CD4-positive, alpha-beta memory T cell (primary cell): ENCODE data around the gene SATB2. TPM values are rescaled to one million over a fixed set of nuclear protein-coding genes. Genes with fewer than 3 reads are reported as not detected.

Source experiments
- CTCF ChIA-PET: fragments of 350-600 bp; sonication (Branson Sonifier 250); formaldehyde crosslinking; loops from one replicate; lab custom pipeline; 2021; ENCODE audit warnings: inconsistent platforms; ENCODE audit not compliant: partially characterized antibody; lab: Charles Lee
- POLR2A ChIA-PET: fragments of 350-600 bp; sonication (Branson Sonifier 250); formaldehyde crosslinking; loops from one replicate; lab custom pipeline; 2021; ENCODE audit not compliant: partially characterized antibody; lab: Charles Lee
- DNase-seq, 5 donors: peaks; one replicate each; pipeline versions ENCODE4 v3.0.0 to v3.0.0-alpha.2; 2020 to 2022; ENCODE audit warnings: mixed read lengths in 1 of 5
- H3K27ac ChIP-seq: one replicate; pipeline ENCODE4 v1.7.0; 2013; ENCODE audit warnings: low read depth, low read length
- H3K27me3 ChIP-seq: 2 replicates; pipeline ENCODE4 v1.7.0; 2013; ENCODE audit warnings: mild to moderate bottlenecking, low read length, moderate library complexity; ENCODE audit not compliant: insufficient read depth
- H3K36me3 ChIP-seq: 2 replicates; pipeline ENCODE4 v1.7.0; 2013; ENCODE audit warnings: mild to moderate bottlenecking, low read length, moderate library complexity; ENCODE audit not compliant: insufficient read depth
- H3K4me1 ChIP-seq: 2 replicates; pipeline ENCODE4 v1.7.0; 2013; ENCODE audit warnings: mild to moderate bottlenecking, low read length, moderate library complexity; ENCODE audit not compliant: insufficient read depth
- H3K4me3 ChIP-seq, 2 donors: one replicate each; pipeline ENCODE4 v1.7.0; 2013; ENCODE audit warnings: low read length in 2 of 2, mild to moderate bottlenecking in 1 of 2
- H3K9me3 ChIP-seq, 2 donors: one replicate each; pipeline ENCODE4 v1.7.0; 2013; ENCODE audit warnings: low read length in 2 of 2, control low read depth in 1 of 2; ENCODE audit not compliant: control insufficient read depth in 1 of 2
- H3K27ac Mint-ChIP-seq, 7 donors: one replicate each; pipeline ENCODE4 v1.8.0; 2020 to 2021; ENCODE audit warnings: mixed read lengths in 7 of 7, mild to moderate bottlenecking in 6 of 7, inconsistent platforms in 3 of 7, moderate library complexity in 3 of 7
- H3K27me3 Mint-ChIP-seq, 2 donors: one replicate each; pipeline ENCODE4 v1.8.0; 2020 to 2021; ENCODE audit warnings: mixed read lengths in 2 of 2
- H3K36me3 Mint-ChIP-seq, 2 donors: one replicate each; pipeline ENCODE4 v1.8.0; 2020 to 2021; ENCODE audit warnings: mixed read lengths in 2 of 2, inconsistent platforms in 1 of 2, mild to moderate bottlenecking in 1 of 2
- H3K4me1 Mint-ChIP-seq, 4 donors: one replicate each; pipeline ENCODE4 v1.8.0; 2020 to 2021; ENCODE audit warnings: mixed read lengths in 4 of 4, mild to moderate bottlenecking in 1 of 4
- H3K4me3 Mint-ChIP-seq, 8 donors: one replicate each; pipeline ENCODE4 v1.8.0; 2020 to 2021; ENCODE audit warnings: mixed read lengths in 8 of 8, mild to moderate bottlenecking in 7 of 8, moderate library complexity in 6 of 8, inconsistent platforms in 3 of 8
- H3K9me3 Mint-ChIP-seq, 8 donors: one replicate each; pipeline ENCODE4 v1.8.0; 2020 to 2021; ENCODE audit warnings: mixed read lengths in 8 of 8, mild to moderate bottlenecking in 5 of 8, inconsistent platforms in 3 of 8, moderate library complexity in 1 of 8
- intact Hi-C: fragments of 100-400 bp; cut with micrococcal nuclease; formaldehyde crosslinking; loops from one replicate; pipeline ENCODE4 v1.15.1; 2023
- polyA plus RNA-seq, 2 donors: library from polyadenylated mRNA; unstranded; fragments of 300-500 nt; fragmentation: Illumina TruSeq; gene quantifications; one replicate each; pipeline ENCODE4 v1.2.3, GENCODE V29; 2021
- total RNA-seq, 2 experiments: library from RNA; stranded (reverse); gene quantifications; one replicate each; pipeline ENCODE4 v1.2.3, GENCODE V29; 2021

Gene SATB2
- total RNA-seq (under 1 TPM in 1 of 2 experiments, not detected in 1; 0.06 TPM), polyA plus RNA-seq (not detected)

GRCh38 chr2:199457147-199458008, at the start of gene SATB2:
SATB2 (minus strand) TSS chr2:199457939; CDS start chr2:199456037, 1,902 bp downstream.
- Histone ChIP-seq H3K4me3 (peak within 1 kb of the TSS in 1 of 2 donors; percentile 60), H3K27me3 (peaks cover 61% of the 10 kb centered on the region), H3K36me3 (no peaks in the 10 kb centered on the region), H3K4me1 (peaks cover 29% of the 10 kb centered on the region), H3K27ac (no peak within 1 kb of the TSS), H3K9me3 (peaks cover 0 to 5% of the 10 kb centered on the region in 2 donors)
- Mint-ChIP-seq H3K27ac (peak within 1 kb of the TSS in 3 of 7 donors; percentile 41 to 76 (median 68)), H3K9me3 (peaks cover 0 to 18% (median 13%) of the 10 kb centered on the region in 8 donors), H3K4me3 (peak within 1 kb of the TSS; percentile 71 to 84 (median 78)), H3K27me3 (peaks cover 39 to 45% of the 10 kb centered on the region in 2 donors), H3K36me3 (peaks cover 0 to 9% of the 10 kb centered on the region in 2 donors), H3K4me1 (peaks cover 18 to 37% (median 29%) of the 10 kb centered on the region in 4 donors)
- DNase-seq, result peak in 2 of 5 donors; percentile 21 to 33
- intact Hi-C loops, result loop anchor here (5.0 kb wide), 1 partner anchor 1070 kb away; the partner anchor contains the start of gene SGO2
- ChIA-PET POLR2A (no interaction called here), CTCF (no interaction called here)

- CTCF ChIA-PET, result interaction anchor here (1.4 to 1.9 kb wide), 2 partner anchors 15 to 17 kb away, joined by 5 to 7 read pairs; no protein-coding TSS in a partner anchor
Measured at GRCh38 chr2:199505755-199506403, 48.1 kb upstream of the SATB2 start.

DNA sequence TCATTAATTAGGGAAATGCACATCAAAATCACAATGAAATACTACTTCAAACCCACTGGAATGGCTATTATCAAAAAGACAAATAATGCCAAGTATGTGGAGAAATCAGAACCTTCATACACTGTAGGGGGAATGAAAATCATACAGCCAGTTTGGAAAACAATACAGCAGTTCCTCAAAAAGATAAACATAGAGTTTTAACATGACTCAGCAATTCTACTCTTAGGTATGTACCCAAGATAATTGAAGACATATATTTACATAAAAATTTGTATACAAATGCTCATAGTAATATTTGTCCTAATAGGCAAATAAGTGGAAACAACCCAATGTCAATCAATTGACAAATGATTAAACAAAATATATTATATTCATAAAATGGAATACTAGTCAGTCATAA, 45.4 kb upstream of the SATB2 start:
- CTCF ChIA-PET, result no interaction called here
- POLR2A ChIA-PET, result no interaction called here

More at GRCh38 chr2:199505755-199506403, 48.1 kb upstream of the SATB2 start:
- Mint-ChIP-seq H3K27me3 (peaks cover 5 to 18% of the 10 kb centered on the region in 2 donors), H3K9me3 (no peaks in the 10 kb centered on the region), H3K4me3 (no peak overlapping the region), H3K36me3 (no peaks in the 10 kb centered on the region), H3K4me1 (no peaks in the 10 kb centered on the region), H3K27ac (no peak overlapping the region)
- H3K27me3 ChIP-seq, result no peaks in the 10 kb centered on the region
- H3K4me1 ChIP-seq, result no peaks in the 10 kb centered on the region
- intact Hi-C loops, result no loop called here
- POLR2A ChIA-PET, result no interaction called here
- no peaks in the 10 kb centered on the region for H3K36me3 ChIP-seq
- no peak overlapping the region for H3K27ac ChIP-seq
- DNase-seq, result no peak
- no peaks in the 10 kb centered on the region for H3K9me3 ChIP-seq
- H3K4me3 ChIP-seq, result no peak overlapping the region

DNA sequence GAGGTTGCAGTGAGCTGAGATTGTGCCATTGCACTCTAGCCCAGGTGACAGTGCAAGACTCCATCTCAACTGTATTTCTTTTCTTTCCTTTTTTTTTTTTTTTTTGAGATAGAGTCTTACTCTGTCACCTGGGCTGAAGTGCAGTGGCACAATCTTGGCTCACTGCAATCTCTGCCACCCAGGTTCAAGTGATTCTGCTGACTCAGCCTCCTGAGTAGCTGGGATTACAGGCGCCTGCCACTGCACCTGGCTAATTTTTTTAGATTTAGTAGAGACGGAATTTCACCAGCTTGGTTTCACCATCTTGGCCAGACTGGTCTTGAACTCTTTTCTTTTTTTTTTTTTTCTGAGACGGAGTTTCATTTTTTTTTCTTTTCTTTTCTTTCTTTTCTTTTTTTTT, 41.3 kb upstream of the SATB2 start:
- DNase-seq, result no peak
- no peak overlapping the region for H3K27ac Mint-ChIP-seq
- Histone ChIP-seq H3K36me3 (no peaks in the 10 kb centered on the region), H3K4me1 (no peaks in the 10 kb centered on the region), H3K4me3 (no peak overlapping the region), H3K27ac (no peak overlapping the region), H3K27me3 (no peaks in the 10 kb centered on the region), H3K9me3 (no peaks in the 10 kb centered on the region)
- H3K9me3 Mint-ChIP-seq, result peaks cover 0 to 1% (median 0%) of the 10 kb centered on the region in 8 donors
- H3K4me3 Mint-ChIP-seq, result no peak overlapping the region
- no peaks in the 10 kb centered on the region for H3K4me1 Mint-ChIP-seq
- H3K36me3 Mint-ChIP-seq, result no peaks in the 10 kb centered on the region
- intact Hi-C loops, result no loop called here
- POLR2A ChIA-PET, result no interaction called here
- peaks cover 11 to 22% of the 10 kb centered on the region in 2 donors for H3K27me3 Mint-ChIP-seq
- CTCF ChIA-PET, result no interaction called here

More for the DNA sequence above, 45.4 kb upstream of the SATB2 start:
- H3K4me1 ChIP-seq, result no peaks in the 10 kb centered on the region
- no peaks in the 10 kb centered on the region for H3K9me3 Mint-ChIP-seq
- no peak overlapping the region for H3K27ac ChIP-seq
- no peaks in the 10 kb centered on the region for H3K4me1 Mint-ChIP-seq
- H3K9me3 ChIP-seq, result no peaks in the 10 kb centered on the region
- H3K36me3 ChIP-seq, result no peaks in the 10 kb centered on the region
- H3K27ac Mint-ChIP-seq, result no peak overlapping the region
- no peak overlapping the region for H3K4me3 ChIP-seq
- DNase-seq, result no peak
- no peaks in the 10 kb centered on the region for H3K27me3 ChIP-seq
- H3K27me3 Mint-ChIP-seq, result peaks cover 2 to 21% of the 10 kb centered on the region in 2 donors
- H3K36me3 Mint-ChIP-seq, result no peaks in the 10 kb centered on the region
- intact Hi-C loops, result no loop called here
- H3K4me3 Mint-ChIP-seq, result no peak overlapping the region

DNA sequence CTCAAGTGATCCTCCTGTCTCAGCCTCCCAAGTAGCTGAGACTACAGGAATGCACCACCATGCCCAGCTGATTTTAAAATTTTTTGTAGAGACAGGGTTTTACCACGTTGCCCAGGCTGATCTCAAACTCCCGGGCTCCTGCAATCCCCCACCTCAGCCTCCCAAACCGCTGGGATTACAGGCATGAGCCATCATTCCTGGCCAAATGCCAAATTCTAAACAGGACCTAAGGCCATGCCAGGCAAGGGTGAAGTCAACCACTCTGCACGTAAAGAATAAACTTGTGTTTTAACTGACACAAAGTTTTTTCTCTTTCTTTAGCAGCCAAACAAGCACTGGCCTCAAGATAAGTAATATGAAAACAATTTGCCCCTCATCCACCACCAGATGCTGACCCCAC, 37.4 kb upstream of the SATB2 start:
- no peak for DNase-seq
- H3K4me3 Mint-ChIP-seq, result no peak overlapping the region

GRCh38 chr2:199490049-199490448, 32.3 kb upstream of the SATB2 start:
- H3K4me1 Mint-ChIP-seq, result peaks cover 0 to 1% (median 0%) of the 10 kb centered on the region in 4 donors
- H3K27me3 Mint-ChIP-seq, result peaks cover 13 to 16% of the 10 kb centered on the region in 2 donors
- intact Hi-C loops, result no loop called here
- POLR2A ChIA-PET, result no interaction called here
- no peak overlapping the region for H3K27ac ChIP-seq
- no peaks in the 10 kb centered on the region for H3K4me1 ChIP-seq
- H3K36me3 Mint-ChIP-seq, result no peaks in the 10 kb centered on the region
- H3K9me3 ChIP-seq, result no peaks in the 10 kb centered on the region
- DNase-seq, result no peak
- no peak overlapping the region for H3K4me3 Mint-ChIP-seq
- H3K9me3 Mint-ChIP-seq, result no peaks in the 10 kb centered on the region
- H3K27me3 ChIP-seq, result no peaks in the 10 kb centered on the region
- no peak overlapping the region for H3K27ac Mint-ChIP-seq
- no peaks in the 10 kb centered on the region for H3K36me3 ChIP-seq
- H3K4me3 ChIP-seq, result no peak overlapping the region
- CTCF ChIA-PET, result interaction anchor here (1.3 to 6.0 kb wide), 2 partner anchors 18 to 1175 kb away, joined by 5 to 105 read pairs; no protein-coding TSS in a partner anchor

More for the DNA sequence above, 37.4 kb upstream of the SATB2 start:
- Histone ChIP-seq H3K27ac (no peak overlapping the region), H3K4me3 (no peak overlapping the region), H3K36me3 (no peaks in the 10 kb centered on the region), H3K9me3 (no peaks in the 10 kb centered on the region), H3K27me3 (no peaks in the 10 kb centered on the region), H3K4me1 (no peaks in the 10 kb centered on the region)
- POLR2A ChIA-PET, result no interaction called here
- H3K4me1 Mint-ChIP-seq, result no peaks in the 10 kb centered on the region
- no peaks in the 10 kb centered on the region for H3K36me3 Mint-ChIP-seq
- peaks cover 0 to 1% (median 0%) of the 10 kb centered on the region in 8 donors for H3K9me3 Mint-ChIP-seq
- CTCF ChIA-PET, result no interaction called here
- intact Hi-C loops, result no loop called here
- peak overlapping the region in 1 of 7 donors; percentile 37 for H3K27ac Mint-ChIP-seq
- peaks cover 16 to 19% of the 10 kb centered on the region in 2 donors for H3K27me3 Mint-ChIP-seq
